ENCODE data around the gene MACF1.

DNA sequence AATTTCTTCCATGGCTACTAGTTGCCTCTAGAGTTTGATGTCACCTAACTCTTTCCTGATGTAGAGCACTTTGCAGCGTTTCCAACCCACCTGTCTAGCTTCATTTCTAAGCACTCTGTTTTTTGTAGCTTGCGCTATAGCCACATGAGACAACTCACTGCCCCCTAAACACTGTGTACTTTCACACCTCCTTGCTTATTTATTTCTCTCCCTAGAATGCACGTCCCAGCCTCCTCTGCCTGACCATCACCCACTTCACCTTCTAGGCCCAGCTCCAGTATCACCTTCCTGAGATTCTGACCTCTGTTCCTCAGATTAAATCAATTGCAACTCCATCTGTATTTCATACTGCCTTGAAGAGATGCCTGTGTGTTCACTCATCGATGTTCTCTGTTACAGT is 32.5 kb downstream of the MACF1 start:
- TF ChIP-seq, protein P1, sequence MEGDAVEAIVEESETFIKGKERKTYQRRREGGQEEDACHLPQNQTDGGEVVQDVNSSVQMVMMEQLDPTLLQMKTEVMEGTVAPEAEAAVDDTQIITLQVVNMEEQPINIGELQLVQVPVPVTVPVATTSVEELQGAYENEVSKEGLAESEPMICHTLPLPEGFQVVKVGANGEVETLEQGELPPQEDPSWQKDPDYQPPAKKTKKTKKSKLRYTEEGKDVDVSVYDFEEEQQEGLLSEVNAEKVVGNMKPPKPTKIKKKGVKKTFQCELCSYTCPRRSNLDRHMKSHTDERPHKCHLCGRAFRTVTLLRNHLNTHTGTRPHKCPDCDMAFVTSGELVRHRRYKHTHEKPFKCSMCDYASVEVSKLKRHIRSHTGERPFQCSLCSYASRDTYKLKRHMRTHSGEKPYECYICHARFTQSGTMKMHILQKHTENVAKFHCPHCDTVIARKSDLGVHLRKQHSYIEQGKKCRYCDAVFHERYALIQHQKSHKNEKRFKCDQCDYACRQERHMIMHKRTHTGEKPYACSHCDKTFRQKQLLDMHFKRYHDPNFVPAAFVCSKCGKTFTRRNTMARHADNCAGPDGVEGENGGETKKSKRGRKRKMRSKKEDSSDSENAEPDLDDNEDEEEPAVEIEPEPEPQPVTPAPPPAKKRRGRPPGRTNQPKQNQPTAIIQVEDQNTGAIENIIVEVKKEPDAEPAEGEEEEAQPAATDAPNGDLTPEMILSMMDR (IDR thresholded peaks at IDR 0.05): no peak
- TF ChIP-seq EZH2 (IDR thresholded peaks at IDR 0.05): no peak
- TF ChIP-seq EZH2phosphoT487 (IDR thresholded peaks at IDR 0.05): no peak

Data from neural progenitor cell (in vitro differentiated cells).